WTC11 (cell line): ENCODE data around the gene CLPX. TPM values are rescaled to one million over a fixed set of nuclear protein-coding genes. Genes with fewer than 3 reads are reported as not detected.

Experiments used
- ATAC-seq: fragments of 200-7000 bp; cut with Tn5 transposase; 2 replicates; pipeline ENCODE4 v1.10.0; 2021; ENCODE audit warnings: mild to moderate bottlenecking, moderate library complexity
- CTCF ChIA-PET: fragments of 300-600 bp; sonication (Branson Sonifier 250); formaldehyde crosslinking; loops from one replicate; lab custom pipeline; 2021; ENCODE audit warnings: antibody characterized with exemption; lab: Charles Lee
- POLR2A ChIA-PET: fragments of 350-600 bp; sonication (Branson Sonifier 250); formaldehyde crosslinking; loops from one replicate; lab custom pipeline; 2021; ENCODE audit warnings: antibody characterized with exemption; lab: Charles Lee
- DNase-seq: peaks from one replicate; pipeline ENCODE4 v3.0.0; 2021; ENCODE audit warnings: low spot score
- H3K27ac Mint-ChIP-seq: 2 replicates; pipeline ENCODE4 v1.8.0; 2021; ENCODE audit warnings: mixed read lengths
- H3K27me3 Mint-ChIP-seq: 2 replicates; pipeline ENCODE4 v1.8.0; 2021; ENCODE audit warnings: low read depth, mild to moderate bottlenecking, moderate library complexity, mixed read lengths
- H3K36me3 Mint-ChIP-seq: 2 replicates; pipeline ENCODE4 v1.8.0; 2021; ENCODE audit warnings: mixed read lengths
- H3K4me1 Mint-ChIP-seq: 2 replicates; pipeline ENCODE4 v1.8.0; 2022; ENCODE audit warnings: mixed read lengths
- H3K4me3 Mint-ChIP-seq: 2 replicates; pipeline ENCODE4 v1.8.0; 2021; ENCODE audit warnings: mild to moderate bottlenecking, moderate library complexity, mixed read lengths
- H3K9me3 Mint-ChIP-seq: 2 replicates; pipeline ENCODE4 v1.8.0; 2021; ENCODE audit warnings: mixed read lengths
- ARID4B ChIP-seq: sonication (generic); formaldehyde crosslinking; IDR thresholded peaks from 2 replicates; pipeline ENCODE4 v1.8.0; 2023; ENCODE audit warnings: missing genetic modification reagents, mild to moderate bottlenecking, borderline replicate concordance
- ATF1 ChIP-seq: sonication (generic); formaldehyde crosslinking; IDR thresholded peaks from 2 replicates; pipeline ENCODE4 v1.8.1; 2023; ENCODE audit warnings: mild to moderate bottlenecking, moderate library complexity, missing genetic modification reagents
- CTCF ChIP-seq: fragments of 200-600 bp; IDR thresholded peaks from 2 replicates; pipeline ENCODE4 v1.8.0; 2022; ENCODE audit warnings: antibody characterized with exemption
- ERG ChIP-seq: fragments of 250-450 bp; sonication (Bioruptor Pico); IDR thresholded peaks from 2 replicates; pipeline ENCODE4 v1.8.0; 2021; ENCODE audit warnings: mild to moderate bottlenecking
- HMGA2 ChIP-seq: fragments of 250-450 bp; sonication (Bioruptor Pico); IDR thresholded peaks from 2 replicates; pipeline ENCODE4 v1.4.0; 2021; ENCODE audit warnings: mild to moderate bottlenecking, moderate library complexity
- HMGXB4 ChIP-seq: sonication (generic); formaldehyde crosslinking; IDR thresholded peaks from 2 replicates; pipeline ENCODE4 v1.8.1; 2023; ENCODE audit warnings: mild to moderate bottlenecking, moderate library complexity, missing genetic modification reagents
- JUN ChIP-seq: sonication (generic); formaldehyde crosslinking; IDR thresholded peaks from 2 replicates; pipeline ENCODE4 v1.8.0; 2023; ENCODE audit warnings: mild to moderate bottlenecking, missing genetic modification reagents
- NFE2L1 ChIP-seq: sonication (generic); formaldehyde crosslinking; IDR thresholded peaks from 2 replicates; pipeline ENCODE4 v1.8.1; 2023; ENCODE audit warnings: missing genetic modification reagents
- NFYB ChIP-seq: sonication (generic); formaldehyde crosslinking; conservative IDR thresholded peaks from 2 replicates; pipeline ENCODE4 v1.8.0; 2022; ENCODE audit warnings: low read depth, missing genetic modification reagents
- TEAD1 ChIP-seq: sonication (generic); formaldehyde crosslinking; IDR thresholded peaks from 2 replicates; pipeline ENCODE4 v1.8.0; 2022; ENCODE audit warnings: mild to moderate bottlenecking, missing genetic modification reagents
- TEAD4 ChIP-seq: sonication (generic); formaldehyde crosslinking; IDR thresholded peaks from 2 replicates; pipeline ENCODE4 v1.8.0; 2022; ENCODE audit warnings: mild to moderate bottlenecking, missing genetic modification reagents
- ZBTB43 ChIP-seq: sonication (generic); formaldehyde crosslinking; IDR thresholded peaks from 2 replicates; pipeline ENCODE4 v1.8.1; 2023; ENCODE audit warnings: mild to moderate bottlenecking, missing genetic modification reagents
- ZNF121 ChIP-seq: sonication (generic); formaldehyde crosslinking; IDR thresholded peaks from 2 replicates; pipeline ENCODE4 v1.8.0; 2023; ENCODE audit warnings: missing genetic modification reagents
- ZNF425 ChIP-seq: fragments of 250-450 bp; sonication (Bioruptor Pico); conservative IDR thresholded peaks from 2 replicates; pipeline ENCODE4 v1.9.0; 2021; ENCODE audit warnings: mild to moderate bottlenecking
- ZNF512 ChIP-seq: sonication (generic); formaldehyde crosslinking; IDR thresholded peaks from 2 replicates; pipeline ENCODE4 v1.8.1; 2022; ENCODE audit warnings: missing genetic modification reagents, borderline replicate concordance
- ZSCAN18 ChIP-seq: fragments of 250-450 bp; sonication (Bioruptor Pico); IDR thresholded peaks from 2 replicates; pipeline ENCODE4 v2.1.2; 2022; ENCODE audit warnings: mild to moderate bottlenecking, moderate library complexity
- total RNA-seq: library from RNA; stranded (reverse); gene quantifications from 3 replicates; pipeline ENCODE4 v1.2.3, GENCODE V29; 2021

CLPX gene
- total RNA-seq, 1 experiment from 2014 or later = 68.7 TPM

GRCh38 chr15:65133548-65134200 lies 51.5 kb downstream of the CLPX start, which contains the start of gene PDCD7 (continued):
- TF ChIP-seq ARID4B (CRISPR knock-in tag) = 0 out of 2 replicates have a peak, but pooled peaks have one; percentile 33

GRCh38 chr15:65132878-65133547 lies 52.1 kb downstream of the CLPX start:
- CTCF ChIA-PET = no interaction called here
- ATAC-seq = peak; percentile 85
- peaks cover 10% of the 10 kb centered on the region for H3K27me3 Mint-ChIP-seq
- POLR2A ChIA-PET = no interaction called here
- H3K4me1 Mint-ChIP-seq = peaks cover 16% of the 10 kb centered on the region
- H3K36me3 Mint-ChIP-seq = peaks cover 45% of the 10 kb centered on the region
- H3K9me3 Mint-ChIP-seq = peaks cover 21% of the 10 kb centered on the region
- peak; percentile 65 for DNase-seq
- no peak overlapping the region for H3K27ac Mint-ChIP-seq
- H3K4me3 Mint-ChIP-seq = peak overlapping the region; percentile 80
- TF ChIP-seq ZSCAN18 (CRISPR knock-in tag) = no peak
- no peak; the same call in 1 of the 2 replicates for TF ChIP-seq ZNF121 (CRISPR knock-in tag)
- TF ChIP-seq CTCF = no peak
- TF ChIP-seq JUN (CRISPR knock-in tag) = peak; percentile 27; the same call in 1 of the 2 replicates
- TF ChIP-seq HMGA2 (CRISPR knock-in tag) = no peak
- no peak; the same call in 1 of the 2 replicates for TF ChIP-seq TEAD4
- 0 out of 2 replicates have a peak, but pooled peaks have one; percentile 68 for TF ChIP-seq ATF1 (CRISPR knock-in tag)
- TF ChIP-seq HMGXB4 (CRISPR knock-in tag) = peak; percentile 79
- no peak for TF ChIP-seq ZBTB43
- 0 out of 2 replicates have a peak, but pooled peaks have one; percentile 23 for TF ChIP-seq ZNF512 (CRISPR knock-in tag)
- TF ChIP-seq NFE2L1 (CRISPR knock-in tag) = peak; percentile 53; the same call in 1 of the 2 replicates
- TF ChIP-seq ERG (CRISPR knock-in tag) = no peak
- no peak for TF ChIP-seq TEAD1 (CRISPR knock-in tag)
- 0 out of 2 replicates have a peak, but pooled peaks have one; percentile 29 for TF ChIP-seq NFYB (CRISPR knock-in tag)
- no peak for TF ChIP-seq ZNF425 (CRISPR knock-in tag)
